HUES64 (cell line): ENCODE data around the gene QSOX2.
"Not testable (repeated sequence)": the region's sequence is repeated elsewhere in the genome, so short reads cannot be mapped to it uniquely, and the experiment has no call there.

ENCODE experiments used
- H3K27ac ChIP-seq: 2 replicates; pipeline ENCODE4 v1.7.0; 2013; ENCODE audit warnings: low read depth, low read length, inconsistent platforms
- H3K27me3 ChIP-seq: 2 replicates; pipeline ENCODE4 v1.6.1; 2013; ENCODE audit warnings: mild to moderate bottlenecking, low read length; ENCODE audit not compliant: insufficient read depth
- H3K36me3 ChIP-seq: 2 replicates; pipeline ENCODE4 v1.6.1; 2013; ENCODE audit warnings: mild to moderate bottlenecking, low read length; ENCODE audit not compliant: insufficient read depth
- H3K4me1 ChIP-seq: 2 replicates; pipeline ENCODE4 v1.6.1; 2013; ENCODE audit warnings: mild to moderate bottlenecking, low read length, moderate library complexity; ENCODE audit not compliant: insufficient read depth
- H3K4me3 ChIP-seq: 2 replicates; pipeline ENCODE4 v1.5.1; 2013; ENCODE audit warnings: mild to moderate bottlenecking, low read length, moderate library complexity
- H3K9ac ChIP-seq: 2 replicates; pipeline ENCODE4 v1.6.1; 2013; ENCODE audit warnings: mild to moderate bottlenecking, low read depth, low read length
- H3K9me3 ChIP-seq: 2 replicates; pipeline ENCODE4 v1.6.1; 2013; ENCODE audit warnings: low read depth, low read length; ENCODE audit not compliant: insufficient read depth
- WGBS: fragments of 150-250, 120-280 bp; methylation state at CpG from one replicate; pipeline ENCODE4 v1.1.7; 2013; ENCODE audit warnings: missing lambda C conversion rate; 5-methylcytosine and 5-hydroxymethylcytosine counted together

The QSOX2 gene

GRCh38 chr9:136238342-136238732, 7.3 kb downstream of the QSOX2 start:
- Histone ChIP-seq H3K9ac (no peak overlapping the region), H3K4me1 (peaks cover 6% of the 10 kb centered on the region)

GRCh38 chr9:136237486-136238341, 7.9 kb downstream of the QSOX2 start:
- H3K27me3 ChIP-seq: no peaks in the 10 kb centered on the region
- H3K4me1 ChIP-seq: 0 out of 2 replicates have a peak, but pooled peaks cover under 1% of the 10 kb centered on the region
- H3K36me3 ChIP-seq: peaks cover 22% of the 10 kb centered on the region
- H3K9ac ChIP-seq: no peak overlapping the region
- H3K9me3 ChIP-seq: no peaks in the 10 kb centered on the region
- WGBS: 96% methylated on average over 32 of the region's 32 CpGs
- no peak overlapping the region for H3K27ac ChIP-seq
- no peak overlapping the region for H3K4me3 ChIP-seq

More at GRCh38 chr9:136238342-136238732, 7.3 kb downstream of the QSOX2 start:
- Histone ChIP-seq H3K27me3 (no peaks in the 10 kb centered on the region), H3K27ac (no peak overlapping the region), H3K9me3 (no peaks in the 10 kb centered on the region), H3K4me3 (no peak overlapping the region), H3K36me3 (peaks cover 22% of the 10 kb centered on the region)
- WGBS: 86% methylated on average over 12 of the region's 12 CpGs

GRCh38 chr9:136236471-136237410, 8.9 kb downstream of the QSOX2 start:
- H3K27me3 ChIP-seq, H3K9ac ChIP-seq, H3K4me3 ChIP-seq, H3K9me3 ChIP-seq, H3K4me1 ChIP-seq, H3K27ac ChIP-seq: not testable (repeated sequence)
- WGBS: 95% methylated on average over 43 of the region's 43 CpGs
- H3K36me3 ChIP-seq: peaks cover 26% of the 10 kb centered on the region

GRCh38 chr9:136235709-136236455, 9.7 kb downstream of the QSOX2 start:
- no peak overlapping the region for H3K9ac ChIP-seq
- H3K36me3 ChIP-seq: peaks cover 26% of the 10 kb centered on the region
- H3K4me1 ChIP-seq: no peaks in the 10 kb centered on the region
- 93% methylated on average over 27 of the region's 27 CpGs for WGBS
- H3K9me3 ChIP-seq: no peaks in the 10 kb centered on the region
- no peaks in the 10 kb centered on the region for H3K27me3 ChIP-seq
- H3K27ac ChIP-seq: no peak overlapping the region
- no peak overlapping the region for H3K4me3 ChIP-seq

- Histone ChIP-seq H3K27me3 (no peaks in the 10 kb centered on the region), H3K27ac (no peak overlapping the region), H3K9me3 (no peaks in the 10 kb centered on the region), H3K4me1 (no peaks in the 10 kb centered on the region), H3K36me3 (peaks cover 26% of the 10 kb centered on the region), H3K4me3 (no peak overlapping the region), H3K9ac (no peak overlapping the region)
- WGBS: 94% methylated on average over 17 of the region's 17 CpGs
These were observed 10.4 kb downstream of the QSOX2 start for GRCh38 chr9:136235171-136235570.

- Histone ChIP-seq H3K4me3 (no peak overlapping the region), H3K4me1 (no peaks in the 10 kb centered on the region), H3K9me3 (no peaks in the 10 kb centered on the region), H3K27ac (no peak overlapping the region), H3K9ac (no peak overlapping the region), H3K36me3 (peaks cover 26% of the 10 kb centered on the region), H3K27me3 (no peaks in the 10 kb centered on the region)
- WGBS: 96% methylated on average over 21 of the region's 21 CpGs
These were observed 11.0 kb downstream of the QSOX2 start for GRCh38 chr9:136234597-136234996.

- H3K9me3 ChIP-seq: no peaks in the 10 kb centered on the region
- no peak overlapping the region for H3K27ac ChIP-seq
- no peaks in the 10 kb centered on the region for H3K4me1 ChIP-seq
- WGBS: 90% methylated on average over 14 of the region's 14 CpGs
- H3K36me3 ChIP-seq: peaks cover 26% of the 10 kb centered on the region
- no peak overlapping the region for H3K9ac ChIP-seq
- H3K27me3 ChIP-seq: no peaks in the 10 kb centered on the region
- H3K4me3 ChIP-seq: no peak overlapping the region
These were observed 11.7 kb downstream of the QSOX2 start for GRCh38 chr9:136233868-136234267.

- no peaks in the 10 kb centered on the region for H3K4me1 ChIP-seq
These were observed 12.2 kb downstream of the QSOX2 start for GRCh38 chr9:136233411-136233810.

GRCh38 chr9:136232969-136233368, 12.6 kb downstream of the QSOX2 start:
- Histone ChIP-seq H3K36me3 (peaks cover 26% of the 10 kb centered on the region), H3K4me1 (no peaks in the 10 kb centered on the region; the same call in 1 of the 2 replicates), H3K27me3 (no peaks in the 10 kb centered on the region), H3K9ac (no peak overlapping the region), H3K9me3 (no peaks in the 10 kb centered on the region), H3K4me3 (no peak overlapping the region), H3K27ac (no peak overlapping the region)
- WGBS: 93% methylated on average over 10 of the region's 10 CpGs

More at GRCh38 chr9:136233411-136233810, 12.2 kb downstream of the QSOX2 start:
- Histone ChIP-seq H3K9me3 (no peaks in the 10 kb centered on the region), H3K36me3 (peaks cover 26% of the 10 kb centered on the region), H3K27ac (no peak overlapping the region), H3K4me3 (no peak overlapping the region), H3K9ac (no peak overlapping the region), H3K27me3 (no peaks in the 10 kb centered on the region)
- 93% methylated on average over 15 of the region's 15 CpGs for WGBS

- Histone ChIP-seq H3K9ac (no peak overlapping the region), H3K27me3 (no peaks in the 10 kb centered on the region), H3K36me3 (peaks cover 24% of the 10 kb centered on the region), H3K4me1 (no peaks in the 10 kb centered on the region; the same call in 1 of the 2 replicates), H3K9me3 (no peaks in the 10 kb centered on the region), H3K4me3 (no peak overlapping the region), H3K27ac (no peak overlapping the region)
- 92% methylated on average over 27 of the region's 31 CpGs for WGBS
These were observed 13.9 kb downstream of the QSOX2 start for GRCh38 chr9:136231478-136232297.
